SH-SY5Y (cell line): ENCODE data around the gene DNAJC17.

Source experiments
- GATA2 ChIP-seq: IDR thresholded peaks from 2 replicates; pipeline ENCODE4 v1.6.1; 2011; ENCODE audit warnings: mild to moderate bottlenecking, low read depth, low read length
- GATA3 ChIP-seq: IDR thresholded peaks from 2 replicates; pipeline ENCODE4 v1.6.1; 2011; ENCODE audit warnings: low read depth, mild to moderate bottlenecking, low read length, moderate library complexity

Gene DNAJC17

GRCh38 chr15:40819048-40819447, 11.8 kb upstream of the DNAJC17 start:
- TF ChIP-seq GATA2, result no peak
- no peak for TF ChIP-seq GATA3

- TF ChIP-seq GATA3 (no peak), GATA2 (no peak)
Measured at GRCh38 chr15:40815042-40815698, 7.9 kb upstream of the DNAJC17 start.

- TF ChIP-seq GATA3 (no peak), GATA2 (no peak)
Measured at GRCh38 chr15:40812721-40813425, 5.6 kb upstream of the DNAJC17 start.

- no peak for TF ChIP-seq GATA3
- TF ChIP-seq GATA2, result no peak
Measured at GRCh38 chr15:40808861-40809450, 1.7 kb upstream of the DNAJC17 start.

GRCh38 chr15:40807888-40808461, 702 bp upstream of the DNAJC17 start:
- TF ChIP-seq GATA3, result no peak
- TF ChIP-seq GATA2, result no peak

GRCh38 chr15:40806672-40807027, 623 bp downstream of the DNAJC17 start:
- TF ChIP-seq GATA3 (no peak), GATA2 (no peak)

- TF ChIP-seq GATA2 (no peak), GATA3 (no peak)
Measured at GRCh38 chr15:40803688-40804087, 3.6 kb downstream of the DNAJC17 start.

- TF ChIP-seq GATA3 (no peak), GATA2 (no peak)
Measured at GRCh38 chr15:40803076-40803475, 4.2 kb downstream of the DNAJC17 start.

- TF ChIP-seq GATA2 (no peak), GATA3 (no peak)
Measured at GRCh38 chr15:40799523-40799922, 7.8 kb downstream of the DNAJC17 start.

GRCh38 chr15:40796512-40796911, 10.8 kb downstream of the DNAJC17 start:
- TF ChIP-seq GATA2 (no peak), GATA3 (no peak)

GRCh38 chr15:40796041-40796440, 11.2 kb downstream of the DNAJC17 start:
- no peak for TF ChIP-seq GATA2
- TF ChIP-seq GATA3, result no peak

GRCh38 chr15:40793216-40793989, 13.9 kb downstream of the DNAJC17 start:
- TF ChIP-seq GATA3, result no peak
- TF ChIP-seq GATA2, result no peak

GRCh38 chr15:40792394-40792793, 14.9 kb downstream of the DNAJC17 start:
- no peak for TF ChIP-seq GATA3
- no peak for TF ChIP-seq GATA2

GRCh38 chr15:40790718-40791117, 16.6 kb downstream of the DNAJC17 start:
- TF ChIP-seq GATA2, result no peak
- TF ChIP-seq GATA3, result no peak
